NCI-H128 (cell line): ENCODE results near the gene VEPH1.

Experiments used
- DNase-seq: peaks from one replicate; lab custom pipeline; 2025; ENCODE audit not compliant: unreplicated experiment; lab: John Stamatoyannopoulos, UW

The VEPH1 gene

DNA sequence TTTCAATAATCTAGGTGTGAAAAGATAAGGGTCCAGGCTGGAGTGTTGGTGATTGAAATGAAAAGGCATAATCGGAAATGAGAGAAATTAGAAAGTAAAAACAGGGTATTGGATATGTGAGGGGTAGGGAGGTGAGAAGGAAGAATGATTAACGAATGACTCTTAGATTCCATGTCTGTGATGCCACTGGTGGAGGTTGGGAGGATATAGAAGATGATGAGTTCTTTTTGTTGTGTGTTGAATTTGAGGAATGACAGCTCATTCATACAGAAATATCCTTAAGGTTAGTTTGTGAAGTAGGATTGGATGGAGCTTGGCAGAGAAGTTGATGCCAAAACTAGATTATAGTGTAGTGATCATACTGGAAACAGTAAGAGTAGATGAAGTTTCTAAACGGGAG is 271.1 kb downstream of the VEPH1 start:
- no peak for DNase-seq

DNA sequence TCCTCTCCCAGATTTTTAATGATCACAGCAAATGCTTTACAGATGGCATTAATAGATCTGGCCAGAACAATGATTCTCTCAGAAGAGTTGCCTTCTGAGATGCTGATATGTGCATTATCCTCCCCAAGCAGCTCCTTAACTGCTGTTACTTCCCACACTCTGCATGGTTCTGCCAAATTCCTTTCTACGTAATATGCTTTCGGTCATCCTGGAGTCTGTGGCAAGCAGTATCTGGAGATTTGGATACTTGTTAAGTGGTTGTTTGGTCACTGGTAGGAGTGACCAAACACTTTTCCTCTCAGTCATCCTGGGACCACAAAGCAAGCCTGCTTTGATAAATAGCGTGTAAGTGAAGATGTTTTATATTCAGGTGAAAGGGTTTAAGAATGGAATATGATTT is 272.1 kb downstream of the VEPH1 start:
- no peak for DNase-seq

DNA sequence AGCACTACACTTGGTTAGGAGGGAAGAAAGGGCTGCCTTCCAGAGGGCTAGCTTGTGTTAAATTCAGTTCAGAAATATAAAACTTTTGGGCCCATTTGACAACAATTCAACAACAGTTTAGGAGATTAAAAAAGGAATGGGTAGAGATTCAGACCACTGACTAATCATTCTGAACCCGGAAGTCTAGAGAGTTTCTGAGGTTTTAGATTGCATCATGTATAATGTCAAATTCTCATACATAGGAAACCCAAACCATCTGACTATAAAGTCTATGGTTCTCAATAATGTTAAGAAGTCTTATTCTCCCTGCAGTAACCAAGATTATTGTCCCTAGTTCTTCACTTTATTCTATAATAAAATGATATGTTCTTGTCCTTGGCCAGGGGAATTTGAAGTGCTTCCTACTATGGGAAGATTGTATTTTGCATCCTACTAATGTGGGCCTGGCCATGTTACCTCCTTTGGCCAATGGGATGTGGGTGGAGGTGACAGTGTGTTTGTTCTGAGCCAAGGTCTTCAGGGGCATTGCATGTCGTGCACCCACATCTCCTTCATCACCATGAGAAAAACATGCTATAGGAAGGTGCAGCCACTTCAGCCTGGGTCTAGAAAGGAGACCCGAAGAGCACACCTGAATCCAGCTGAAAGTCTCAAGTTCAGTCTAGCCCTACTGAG is 276.9 kb downstream of the VEPH1 start:
- no peak for DNase-seq

DNA sequence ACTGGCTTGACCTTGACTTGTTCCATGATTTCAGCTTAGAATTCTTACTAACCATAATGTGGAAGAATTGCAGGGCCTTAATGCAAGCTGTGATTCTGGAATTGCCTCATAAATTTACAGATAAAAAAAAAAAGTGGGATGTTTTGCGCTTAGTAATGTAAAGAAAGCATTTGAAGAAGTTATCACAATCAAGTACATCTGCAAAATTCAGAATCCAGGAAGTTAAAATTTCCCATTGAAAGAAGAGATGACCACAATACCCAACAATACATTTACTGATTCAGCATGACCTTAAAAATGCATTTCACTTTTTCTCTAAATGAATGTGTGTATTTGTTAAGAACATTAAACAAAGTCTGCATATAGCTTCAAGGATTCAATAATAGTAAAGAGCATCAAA is 278.2 kb downstream of the VEPH1 start:
- no peak for DNase-seq

DNA sequence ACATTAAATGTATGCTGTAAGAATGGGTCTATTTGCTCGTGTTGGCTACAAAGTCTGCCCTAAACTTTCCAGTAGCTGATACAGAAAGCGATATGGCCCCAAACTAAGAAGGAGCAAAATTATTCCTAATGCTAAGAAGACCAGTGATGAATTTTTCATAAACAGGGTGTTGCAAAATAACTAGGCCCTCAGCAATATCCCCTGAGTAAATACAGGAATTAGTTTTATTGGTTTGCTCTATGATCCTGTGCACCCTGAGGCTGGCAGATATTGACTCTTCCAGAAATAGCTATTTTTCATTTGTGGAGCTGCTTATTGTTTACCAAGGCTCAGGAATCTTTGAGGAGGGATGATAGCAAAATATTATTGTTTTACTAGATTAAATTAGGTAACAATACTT is 282.3 kb downstream of the VEPH1 start:
- DNase-seq, result no peak

DNA sequence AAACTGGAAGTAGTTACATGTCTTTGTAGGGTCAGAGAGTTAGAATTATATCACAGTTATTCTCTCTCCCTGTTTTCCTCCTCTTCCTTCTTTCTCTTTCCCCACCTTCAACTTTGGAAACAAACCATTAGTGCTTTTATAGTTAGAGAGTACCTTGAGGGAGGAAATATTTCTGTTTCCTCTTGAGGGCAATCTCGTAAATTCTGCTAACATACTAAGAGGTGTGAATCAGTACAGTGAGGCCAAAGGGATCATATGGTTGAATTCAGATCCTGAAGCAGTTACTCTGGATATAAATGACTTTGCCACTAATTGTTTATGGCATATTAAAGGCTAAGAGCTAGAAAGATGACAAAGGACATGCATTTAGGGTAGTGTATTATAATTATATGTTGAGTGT is 283.0 kb downstream of the VEPH1 start:
- no peak for DNase-seq

DNA sequence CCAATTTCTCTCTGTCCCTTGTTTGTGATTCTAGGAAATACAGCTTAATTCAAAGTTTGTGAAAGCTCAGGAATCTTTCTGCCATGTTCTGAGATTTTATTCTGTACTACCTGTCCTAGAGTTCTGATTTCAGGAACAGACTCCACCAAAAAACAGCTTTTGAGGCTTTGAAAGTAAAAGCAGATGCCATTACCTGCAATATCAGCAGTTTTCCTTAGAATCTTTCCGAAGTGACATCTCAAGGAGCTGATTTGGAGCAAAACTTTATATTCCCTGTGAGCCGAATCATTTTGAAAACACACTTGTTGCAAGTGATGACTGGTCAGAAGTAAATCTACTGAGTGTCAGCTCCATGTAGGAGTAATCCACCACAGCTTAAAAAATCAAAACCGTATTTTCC is 284.0 kb downstream of the VEPH1 start:
- DNase-seq, result no peak
